Measurements from ENCODE around the gene SMARCA2.

Gene SMARCA2

DNA sequence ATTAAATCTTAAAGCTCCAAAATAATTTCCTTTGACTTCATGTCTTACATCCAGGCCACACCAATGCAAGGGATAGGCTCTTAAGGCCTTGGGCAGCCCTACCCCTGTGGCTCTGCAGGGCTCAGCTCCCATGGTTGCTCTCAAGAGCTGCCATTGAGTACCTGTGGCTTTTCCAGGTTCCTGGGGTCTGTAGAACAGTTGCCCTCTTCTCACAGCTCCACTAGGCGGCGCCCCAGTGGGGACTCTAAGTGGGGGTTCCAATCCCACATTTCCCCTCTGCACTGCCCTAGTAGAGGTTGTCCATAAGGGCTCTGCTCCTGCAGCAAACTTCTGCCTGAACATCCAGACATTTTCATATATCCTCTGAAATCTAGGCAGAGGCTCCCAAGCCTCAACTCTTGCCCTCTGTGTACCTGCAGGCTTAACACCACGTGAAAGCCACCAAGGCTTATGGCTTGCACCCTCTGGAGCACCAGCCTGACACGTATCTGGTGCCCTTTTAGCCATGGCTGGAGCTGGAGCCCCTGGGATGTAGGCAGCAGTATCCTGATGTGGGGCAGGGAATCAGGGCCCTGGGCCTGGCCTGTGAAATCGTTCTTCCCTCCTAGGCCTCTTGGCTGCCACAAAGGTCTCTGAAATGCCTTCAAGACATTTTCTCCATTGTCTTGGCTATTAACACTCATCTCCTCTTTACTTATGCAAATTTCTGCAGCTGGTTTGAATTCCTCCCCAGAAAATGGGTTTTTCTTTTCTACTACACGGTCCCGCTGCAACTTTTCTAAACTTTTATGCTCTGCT lies 185.1 kb downstream of the SMARCA2 start:
- in situ Hi-C loops (cut with HindIII; ENCODE audit: low sequenced_read_pairs): no loop called here

DNA sequence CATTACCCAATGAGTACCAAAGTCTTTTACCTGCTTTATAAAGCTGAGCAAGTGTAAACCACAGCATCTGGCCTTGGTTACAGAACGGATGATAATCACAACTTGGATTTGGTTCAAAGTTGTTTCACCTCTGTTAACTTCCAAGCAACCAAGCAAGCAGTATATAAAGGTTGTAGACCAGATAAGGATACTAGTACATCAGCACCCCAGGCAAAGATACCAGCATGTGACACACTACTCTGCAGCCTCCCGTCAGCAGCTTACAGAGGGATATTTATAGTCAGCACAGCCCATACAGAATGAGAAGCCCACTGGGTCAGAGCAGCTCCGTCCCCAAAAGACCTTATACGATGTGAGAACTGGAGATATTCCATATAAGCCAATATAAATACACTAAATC lies 193.3 kb downstream of the SMARCA2 start:
- in situ Hi-C loops (cut with HindIII; ENCODE audit: low sequenced_read_pairs): no loop called here

DNA sequence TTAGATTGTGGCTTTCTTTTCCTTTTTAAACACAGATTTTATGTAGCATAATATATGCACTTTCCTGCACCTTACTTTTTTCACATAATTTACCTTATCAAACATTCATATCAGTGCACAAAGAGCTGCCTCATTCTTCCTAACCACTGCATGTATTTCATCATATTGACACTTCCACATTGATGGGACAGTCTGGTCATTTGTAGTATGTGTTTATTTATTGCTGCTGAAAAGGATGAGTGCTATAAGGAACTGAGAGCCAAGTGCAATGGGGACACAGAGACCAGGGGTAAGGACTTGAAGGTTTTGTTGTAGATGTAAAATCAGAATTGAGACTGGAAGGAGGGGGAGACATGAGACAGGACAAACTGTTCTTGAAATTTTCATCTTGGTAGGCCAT lies 193.8 kb downstream of the SMARCA2 start:
- in situ Hi-C loops (cut with HindIII; ENCODE audit: low sequenced_read_pairs): no loop called here

DNA sequence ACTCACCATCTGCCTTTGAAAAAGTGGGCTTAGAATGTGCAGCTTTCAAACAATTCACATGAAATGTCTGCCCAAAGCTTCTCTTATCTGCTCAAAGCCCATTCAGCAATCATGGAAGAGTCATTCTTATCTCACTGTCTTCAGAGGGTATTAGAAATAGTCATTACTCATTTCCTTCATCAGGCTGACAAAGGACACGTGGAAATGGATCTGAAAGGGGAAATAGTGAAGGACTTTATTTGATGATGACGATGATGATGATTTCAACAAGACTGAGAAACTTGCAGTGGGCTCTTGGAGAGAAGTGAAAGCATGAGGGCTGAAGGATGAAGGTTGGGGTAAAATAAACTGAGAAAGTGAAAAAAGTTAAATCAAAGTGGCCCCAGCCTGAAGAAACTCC lies 194.3 kb downstream of the SMARCA2 start:
- in situ Hi-C loops (cut with HindIII; ENCODE audit: low sequenced_read_pairs): no loop called here

DNA sequence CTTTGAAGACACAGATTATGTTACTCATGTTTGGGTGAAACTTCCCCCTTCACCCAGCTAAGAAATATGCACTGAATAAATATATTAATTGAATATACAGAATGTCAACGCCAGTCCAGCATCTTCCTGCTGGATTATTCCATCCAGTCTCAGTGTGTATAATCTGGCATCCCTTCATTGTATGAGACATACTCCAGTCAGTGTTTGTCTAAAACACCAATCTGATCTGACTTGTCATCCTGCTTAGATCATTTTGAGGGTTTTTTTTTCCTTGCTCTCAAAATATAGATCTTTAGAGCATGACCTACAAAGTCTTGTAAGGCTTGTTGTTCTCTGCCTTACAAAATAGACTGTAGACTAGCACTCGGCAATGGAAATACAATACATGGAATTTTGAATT lies 195.1 kb downstream of the SMARCA2 start:
- in situ Hi-C loops (cut with HindIII; ENCODE audit: low sequenced_read_pairs): no loop called here

DNA sequence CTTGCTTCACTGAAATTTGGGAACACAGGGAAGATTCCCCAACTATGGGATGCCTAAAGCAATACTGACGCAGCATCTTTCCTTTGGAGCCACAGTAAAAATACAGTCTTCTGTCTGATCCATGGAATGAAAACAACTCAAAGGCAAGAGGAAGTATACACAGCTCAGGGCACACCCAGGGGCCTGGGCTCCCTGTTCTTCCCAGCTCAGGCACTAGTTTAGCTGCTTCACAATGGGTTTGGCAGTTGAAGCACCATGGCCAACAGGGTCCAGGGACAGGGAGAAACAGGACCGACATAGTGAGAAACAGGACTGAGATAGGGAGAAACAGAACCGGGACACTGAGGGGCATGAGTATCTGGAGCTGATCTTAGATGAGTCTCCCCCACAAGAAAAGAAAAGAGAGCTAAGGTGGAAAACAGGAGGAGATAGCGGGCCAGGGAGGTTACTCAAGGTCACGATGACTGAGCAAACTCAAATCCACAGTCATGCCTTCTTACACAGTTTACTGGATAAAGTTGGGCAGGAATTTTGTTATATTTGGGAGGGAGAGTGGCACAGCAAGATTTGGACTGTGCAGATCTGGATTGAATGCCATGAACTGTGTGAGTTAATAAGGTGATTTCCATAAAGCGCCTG lies 198.8 kb downstream of the SMARCA2 start:
- in situ Hi-C loops (cut with HindIII; ENCODE audit: low sequenced_read_pairs): no loop called here

DNA sequence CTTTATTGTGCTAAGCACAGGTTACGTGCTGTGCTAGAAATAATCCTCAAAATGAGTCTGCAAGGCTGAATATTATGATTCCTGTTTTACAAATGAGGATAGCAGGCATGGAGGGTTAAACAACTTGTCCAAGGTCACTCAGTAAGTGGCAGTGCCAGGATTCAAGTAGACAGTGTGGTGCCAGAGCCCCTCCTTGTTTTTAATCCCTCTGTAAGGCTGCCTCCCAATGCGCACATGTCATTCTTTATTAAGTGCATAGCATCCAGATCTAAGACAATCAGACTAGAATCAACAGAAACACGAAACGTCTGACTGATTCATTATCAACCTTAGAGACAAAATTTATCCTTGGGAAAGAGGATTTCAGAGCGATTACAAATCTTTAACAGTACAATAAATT lies 199.6 kb downstream of the SMARCA2 start:
- in situ Hi-C loops (cut with HindIII; ENCODE audit: low sequenced_read_pairs): no loop called here

DNA sequence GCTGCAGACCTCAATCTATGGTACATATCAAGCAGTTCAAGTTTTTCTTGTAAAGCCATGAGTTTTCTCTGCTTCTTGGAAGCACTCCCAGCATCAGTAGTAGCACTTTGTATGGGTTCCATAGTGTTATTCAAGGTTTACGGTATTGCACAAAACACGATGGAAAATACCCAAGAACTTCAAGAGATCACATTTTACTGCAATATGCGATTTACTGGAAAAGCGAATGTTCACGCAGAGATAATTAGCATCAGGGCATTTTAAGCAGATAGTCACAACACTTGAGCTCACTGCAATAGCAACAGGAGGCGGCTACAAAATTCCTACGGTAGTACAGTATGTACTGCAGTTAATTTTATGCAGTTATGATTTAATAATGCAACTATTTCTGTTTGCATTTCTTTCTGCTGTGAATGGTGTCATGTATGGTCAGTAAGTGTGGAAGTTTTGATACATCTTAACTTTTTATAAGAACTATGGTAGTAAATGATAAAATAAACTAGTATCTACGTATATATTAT lies 200.8 kb downstream of the SMARCA2 start:
- in situ Hi-C loops (cut with HindIII; ENCODE audit: low sequenced_read_pairs): no loop called here

DNA sequence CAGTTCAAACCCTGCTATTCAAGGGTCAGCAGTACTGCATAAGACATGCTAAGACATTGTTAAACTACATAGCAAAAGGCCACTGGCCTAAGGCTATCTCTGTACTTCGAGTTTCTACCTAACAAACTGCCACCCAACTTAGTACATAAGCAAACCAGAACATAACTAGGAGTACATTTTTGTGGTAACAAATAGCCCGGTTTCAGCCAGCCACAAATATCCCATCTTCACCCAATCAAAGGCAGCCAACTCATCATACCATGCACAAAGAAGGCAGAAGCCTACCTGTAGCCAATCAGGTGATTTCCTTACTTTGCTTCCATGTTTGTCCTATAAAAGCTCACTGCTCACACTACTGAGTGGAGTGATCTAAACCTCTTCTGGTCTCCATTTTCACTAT lies 201.4 kb downstream of the SMARCA2 start:
- in situ Hi-C loops (cut with HindIII; ENCODE audit: low sequenced_read_pairs): no loop called here

DNA sequence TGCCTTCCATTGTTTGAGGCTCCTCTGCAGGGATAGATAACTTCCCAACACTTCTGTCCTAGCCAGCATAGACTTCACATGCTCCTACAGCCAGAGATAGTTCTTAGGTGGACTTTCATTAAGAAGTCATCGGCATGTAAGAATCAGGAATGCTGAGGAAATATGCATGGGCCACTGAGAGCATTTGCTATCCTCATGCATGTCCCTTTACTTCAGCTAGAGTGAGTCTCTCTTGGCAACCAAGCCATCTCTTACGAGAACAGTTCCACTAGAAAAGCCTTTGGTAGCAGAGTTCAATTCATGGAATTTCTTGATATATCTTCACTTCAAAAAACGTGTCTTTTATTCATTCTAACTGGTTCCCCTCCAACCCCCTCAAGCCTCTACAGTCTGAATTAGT lies 202.4 kb downstream of the SMARCA2 start:
- in situ Hi-C loops (cut with HindIII; ENCODE audit: low sequenced_read_pairs): no loop called here

DNA sequence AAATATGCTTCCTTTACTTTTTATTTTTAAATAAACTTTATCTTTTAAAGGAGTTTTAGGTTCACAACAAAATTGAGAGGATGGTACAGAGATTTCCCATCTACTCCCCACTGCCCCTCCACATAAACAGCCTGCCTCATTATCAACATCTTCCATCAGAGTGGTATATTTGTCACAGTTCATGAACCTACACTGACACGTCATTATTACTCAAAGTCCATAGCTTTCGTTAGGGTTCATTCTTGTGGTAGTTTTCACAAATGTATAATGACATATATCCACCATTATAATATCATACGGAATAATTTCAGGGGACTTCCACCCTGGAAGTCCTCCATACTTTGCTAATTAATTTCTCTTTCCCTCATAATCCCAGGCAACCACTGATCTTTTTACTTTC lies 204.9 kb downstream of the SMARCA2 start:
- in situ Hi-C loops (cut with HindIII; ENCODE audit: low sequenced_read_pairs): no loop called here

DNA sequence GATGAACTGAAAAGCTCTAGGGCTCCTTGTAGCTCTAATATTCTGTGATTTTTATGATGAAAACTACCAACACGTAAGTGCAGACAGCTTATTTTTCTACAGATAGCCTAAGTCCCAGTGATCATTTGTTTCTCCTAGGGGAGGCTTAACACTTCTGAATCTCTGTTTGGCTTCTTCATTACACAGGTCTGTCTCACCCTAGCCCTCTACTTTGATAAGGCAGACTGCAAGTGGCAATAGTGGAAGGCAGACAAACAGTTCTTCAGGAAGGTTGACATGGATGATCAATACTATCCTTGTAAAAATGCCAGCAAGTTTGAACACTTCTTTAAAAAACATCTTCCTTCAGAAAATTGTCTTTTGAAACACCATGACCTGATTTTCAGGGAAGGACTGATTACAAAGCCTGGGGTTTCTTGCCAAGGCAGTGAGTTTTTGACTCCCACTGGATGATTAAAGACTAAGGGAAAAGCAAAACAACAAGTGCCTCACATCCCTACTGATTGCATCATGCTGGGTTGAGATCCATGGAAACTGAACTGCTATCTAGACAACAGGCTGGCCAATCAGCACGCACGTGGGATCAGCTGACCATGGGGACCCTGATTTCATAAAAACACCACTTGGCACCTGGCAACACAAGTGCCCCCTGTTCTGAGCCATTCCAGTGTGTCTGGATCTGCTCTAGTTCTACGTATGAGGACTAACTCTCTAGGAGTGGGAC lies 212.2 kb downstream of the SMARCA2 start:
- in situ Hi-C loops (cut with HindIII; ENCODE audit: low sequenced_read_pairs): no loop called here

DNA sequence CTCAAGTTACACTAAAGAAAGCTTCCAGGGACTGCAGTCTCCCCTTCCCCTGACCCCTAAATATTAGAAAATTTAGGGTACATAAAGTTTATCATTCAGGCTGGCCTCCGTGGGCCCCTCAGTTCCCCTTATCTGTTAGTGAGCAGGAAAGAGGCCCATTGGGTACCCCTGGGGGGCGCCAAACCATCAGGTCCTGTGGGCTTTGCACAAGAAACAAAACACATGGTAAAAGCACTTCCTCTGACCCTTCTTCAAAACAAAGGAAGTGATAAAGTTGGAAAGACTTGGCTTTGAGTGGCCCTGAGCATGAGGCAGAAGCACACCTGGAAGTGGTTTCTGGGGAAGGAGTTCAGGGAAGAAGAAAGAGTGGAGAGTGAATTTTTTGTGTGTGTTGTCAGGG lies 213.0 kb downstream of the SMARCA2 start:
- in situ Hi-C loops (cut with HindIII; ENCODE audit: low sequenced_read_pairs): no loop called here

DNA sequence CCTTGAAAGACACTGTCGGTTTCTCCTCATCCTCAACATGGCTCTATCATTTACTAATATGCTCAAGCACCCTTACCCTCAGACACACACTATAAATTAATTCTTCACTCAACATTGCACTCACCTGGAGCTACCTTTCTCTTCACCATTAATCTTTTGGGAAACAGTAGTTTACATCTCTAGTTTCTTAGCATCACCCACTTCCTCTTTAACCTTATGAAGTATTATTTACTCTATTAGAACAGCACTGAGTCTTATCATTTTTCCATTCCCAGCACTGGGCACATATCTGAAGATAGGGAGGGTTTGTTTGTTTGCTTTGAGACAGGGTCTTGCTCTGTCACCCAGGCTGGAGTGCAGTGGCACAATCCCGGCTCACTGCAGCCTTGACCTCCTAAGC lies 213.5 kb downstream of the SMARCA2 start:
- in situ Hi-C loops (cut with HindIII; ENCODE audit: low sequenced_read_pairs): no loop called here

DNA sequence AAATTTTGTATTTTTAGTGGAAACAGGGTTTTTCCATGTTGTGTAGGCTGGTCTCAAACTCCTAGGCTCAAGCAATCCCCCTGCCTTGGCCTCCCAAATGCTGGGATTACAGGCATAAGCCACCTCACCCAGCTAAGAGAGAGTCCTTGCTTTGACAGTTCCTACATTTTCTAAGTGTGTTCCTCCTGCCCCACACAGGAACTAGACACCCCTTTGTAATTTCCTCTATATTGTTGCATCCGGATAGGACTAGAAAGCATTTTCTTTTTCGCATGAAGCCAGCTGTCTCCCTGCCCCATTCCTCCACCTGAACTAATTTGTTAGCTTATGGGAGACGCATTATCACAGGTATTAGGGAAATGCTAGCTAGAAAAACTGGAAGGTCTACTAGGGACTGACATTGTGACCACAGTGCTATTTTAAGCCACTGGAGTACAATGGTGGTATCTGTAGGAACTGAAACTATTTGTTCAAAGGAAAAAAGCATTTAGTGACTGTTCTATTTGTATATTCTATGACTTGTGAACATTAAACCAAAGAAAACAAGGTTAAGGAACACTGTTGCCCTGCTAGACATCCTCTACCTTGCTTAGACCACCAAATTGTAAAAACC lies 214.1 kb downstream of the SMARCA2 start:
- in situ Hi-C loops (cut with HindIII; ENCODE audit: low sequenced_read_pairs): no loop called here

DNA sequence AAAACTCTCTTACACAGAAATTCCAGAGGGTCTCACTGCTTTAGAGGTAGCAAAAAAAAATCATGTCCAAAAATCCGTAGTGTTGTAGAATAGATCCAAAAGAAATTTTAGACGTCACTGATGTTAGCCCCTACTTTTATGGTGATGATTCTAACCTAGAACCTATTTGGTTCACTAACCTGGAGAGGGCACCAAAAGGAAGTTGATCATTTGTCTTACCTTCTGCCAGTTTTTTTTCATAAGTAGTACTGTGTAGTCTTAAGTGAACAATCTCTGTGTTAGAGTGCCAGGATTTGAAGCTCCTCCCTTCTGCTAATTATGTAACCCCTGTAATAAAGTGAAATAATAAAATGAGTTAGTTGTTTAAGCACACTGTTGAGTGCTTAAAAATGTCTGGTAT lies 215.2 kb downstream of the SMARCA2 start:
- in situ Hi-C loops (cut with HindIII; ENCODE audit: low sequenced_read_pairs): no loop called here

DNA sequence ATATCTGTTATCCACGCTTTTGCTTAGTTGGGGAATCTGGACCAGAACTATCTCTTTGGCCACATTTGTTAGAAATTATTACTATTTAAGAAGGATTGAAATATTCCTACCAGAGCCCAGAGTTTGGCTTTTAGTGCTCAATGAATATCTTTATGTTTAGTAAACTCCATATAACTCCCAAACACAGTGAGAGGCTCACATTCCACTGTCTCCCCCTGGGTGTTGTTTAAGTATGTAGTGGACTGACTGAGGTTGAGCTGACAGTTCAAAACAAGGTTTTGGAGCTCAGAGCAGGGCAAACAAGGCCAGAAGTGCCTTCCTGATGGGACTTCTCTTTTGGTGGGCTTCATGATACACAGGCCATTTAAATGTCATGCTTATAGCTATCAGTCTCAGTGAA lies 216.0 kb downstream of the SMARCA2 start:
- in situ Hi-C loops (cut with HindIII; ENCODE audit: low sequenced_read_pairs): no loop called here

DNA sequence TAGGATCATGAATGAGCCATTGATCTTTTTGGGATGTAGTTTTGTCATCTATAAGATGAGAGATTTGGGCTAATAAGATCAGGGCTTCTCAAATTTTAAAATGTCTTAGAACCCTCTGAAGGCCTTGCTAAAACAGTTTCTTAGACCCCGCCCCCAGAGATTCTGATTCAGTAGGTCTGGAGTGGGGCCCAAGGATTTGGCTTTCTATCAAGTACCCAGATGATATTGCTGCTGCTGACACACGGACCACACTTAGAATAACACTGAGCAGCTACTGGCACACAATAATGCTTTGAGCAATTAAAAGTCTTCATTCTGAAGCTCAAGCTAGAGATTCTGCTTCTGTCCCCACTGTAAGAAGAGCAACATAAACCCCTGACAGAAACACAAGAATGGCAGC lies 216.7 kb downstream of the SMARCA2 start:
- in situ Hi-C loops (cut with HindIII; ENCODE audit: low sequenced_read_pairs): no loop called here

DNA sequence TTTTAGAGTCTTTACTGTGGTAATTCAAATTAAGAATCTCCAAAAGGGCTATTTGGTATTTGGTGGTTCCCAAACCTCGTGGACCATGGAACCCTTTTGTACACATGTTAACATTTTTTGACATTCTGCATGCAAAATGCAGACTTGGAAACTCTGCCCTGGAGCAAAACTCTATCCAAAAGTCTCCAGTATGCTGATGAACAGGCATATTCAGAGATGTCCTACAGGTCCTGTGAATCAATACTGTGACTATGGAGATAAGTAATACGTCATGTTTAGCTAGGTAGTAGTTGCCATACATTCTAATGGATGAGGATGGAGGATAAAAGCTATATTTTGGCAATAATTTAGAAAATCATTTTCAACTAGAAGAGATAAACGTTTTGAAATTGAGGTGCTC lies 218.1 kb downstream of the SMARCA2 start:
- in situ Hi-C loops (cut with HindIII; ENCODE audit: low sequenced_read_pairs): no loop called here

DNA sequence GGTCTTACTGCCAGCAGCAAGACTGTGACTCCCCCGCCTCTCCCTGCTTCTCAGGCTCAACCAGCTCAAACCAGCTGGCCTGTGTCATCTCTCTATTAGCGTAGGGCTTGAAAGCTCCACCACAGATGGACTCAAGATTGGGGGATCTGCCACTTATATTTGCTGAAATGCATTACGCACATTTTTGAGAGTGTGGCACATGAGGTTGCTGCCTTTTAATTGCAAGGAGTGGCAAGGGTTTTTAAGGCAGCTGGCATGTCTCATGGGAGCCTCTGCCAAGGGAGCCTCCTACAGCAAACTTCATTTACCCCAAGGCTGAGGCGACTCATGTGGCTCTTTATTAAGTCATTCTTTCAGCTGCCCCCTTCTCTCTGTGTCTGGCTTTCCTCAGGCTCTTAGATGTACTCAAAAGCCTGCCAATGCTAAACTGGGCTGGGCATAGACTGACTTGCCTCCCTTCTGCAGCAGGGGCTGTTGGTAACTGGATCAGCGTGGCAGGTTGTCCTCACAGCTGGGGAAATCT lies 219.3 kb downstream of the SMARCA2 start:
- in situ Hi-C loops (cut with HindIII; ENCODE audit: low sequenced_read_pairs): no loop called here

DNA sequence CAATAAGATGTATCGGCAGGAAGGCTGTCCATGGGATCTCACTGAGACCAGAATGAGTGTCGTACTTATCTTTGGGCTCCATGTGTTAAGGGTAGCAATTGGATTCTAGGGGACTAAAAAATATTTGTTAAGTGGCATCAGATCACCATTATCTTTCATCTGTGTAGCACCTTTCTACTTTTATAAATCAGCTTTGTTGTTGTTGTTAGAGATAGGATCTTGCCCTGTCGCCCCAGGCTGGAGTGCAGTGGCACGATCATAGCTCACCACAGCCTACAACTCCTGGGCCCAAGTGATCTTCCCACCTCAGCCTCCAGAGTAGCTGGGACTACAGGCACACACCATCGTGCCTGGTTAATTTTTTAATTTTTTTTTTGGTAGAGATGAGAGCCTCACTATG lies 220.5 kb downstream of the SMARCA2 start:
- in situ Hi-C loops (cut with HindIII; ENCODE audit: low sequenced_read_pairs): no loop called here
